Measurements from ENCODE around the gene TGM3.

Gene TGM3

DNA sequence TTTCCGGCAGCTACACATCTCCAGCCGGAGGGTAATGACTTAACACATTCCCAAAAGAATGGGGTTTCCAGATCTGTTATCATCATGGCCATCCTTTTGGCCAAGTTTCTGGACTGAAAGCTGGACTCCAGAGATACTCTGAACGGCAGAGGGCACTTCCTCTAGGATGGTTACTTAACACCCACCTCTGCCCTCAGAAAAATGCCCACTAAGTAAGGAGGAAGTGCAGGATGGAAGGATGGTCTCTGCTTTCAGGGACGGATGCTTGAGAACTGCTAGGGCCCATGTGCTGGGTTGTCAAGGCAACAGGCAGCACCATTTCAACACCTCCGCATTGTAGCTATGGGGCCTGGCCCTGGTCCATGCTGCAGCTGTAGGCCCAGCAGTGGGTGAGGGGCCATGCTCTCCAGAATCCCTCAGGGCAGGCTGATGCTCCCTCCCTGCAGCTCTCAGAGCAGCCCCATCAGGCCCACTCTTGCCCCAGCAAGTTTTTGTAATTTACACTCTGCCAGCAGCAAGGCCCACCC lies 16.5 kb upstream of the TGM3 start:
- H2BK120ac ChIP-seq (ENCODE audit: low read depth, low read length), result no peak overlapping the region
- no peak for DNase-seq (ENCODE audit: low spot score)
- no peak overlapping the region for H3K27ac ChIP-seq (replicated peaks; ENCODE audit: low read length)
- peaks cover 0 to 4% of the 10 kb centered on the region in 2 donors for H3K9me3 ChIP-seq (replicated peaks in 1 of 2; ENCODE audit: control insufficient read depth in 2 of 2, insufficient read depth in 1 of 2, low read depth in 1 of 2, low read length in 2 of 2)
- peaks cover 0 to 3% (median 0%) of the 10 kb centered on the region in 3 experiments for H3K27me3 ChIP-seq (ENCODE audit: control insufficient read depth in 3 of 3, insufficient read depth in 3 of 3, low read depth in 1 of 3, low read length in 3 of 3)
- no peak overlapping the region for H4K91ac ChIP-seq (ENCODE audit: low read depth, low read length, poor library complexity)
- H2BK5ac ChIP-seq (ENCODE audit: low read length), result no peak overlapping the region
- peaks cover 0 to 1% of the 10 kb centered on the region in 2 donors for H3K4me1 ChIP-seq (ENCODE audit: control insufficient read depth in 2 of 2, insufficient read depth in 1 of 2, low read depth in 1 of 2, low read length in 2 of 2)
- no peaks in the 10 kb centered on the region for H3K79me1 ChIP-seq (ENCODE audit: low read depth, low read length)
- H3K4me3 ChIP-seq (ENCODE audit: low read length in 2 of 2), result peak overlapping the region in 1 of 2 donors; percentile 1
- no peak overlapping the region for H3K14ac ChIP-seq (ENCODE audit: low read length)
- no peak overlapping the region for H3K4ac ChIP-seq (ENCODE audit: low read length)
- no peak overlapping the region for H4K8ac ChIP-seq (ENCODE audit: low read depth, low read length)
- H3K36me3 ChIP-seq (replicated peaks in 1 of 2; ENCODE audit: control insufficient read depth in 2 of 2, insufficient read depth in 2 of 2, low read length in 2 of 2), result no peaks in the 10 kb centered on the region
- H3K4me2 ChIP-seq (ENCODE audit: insufficient read depth, low read length, poor library complexity, severe bottlenecking), result no peak overlapping the region
- no peak overlapping the region for H2AFZ ChIP-seq (ENCODE audit: low read length)
- H3K9ac ChIP-seq (ENCODE audit: low read depth, low read length, poor library complexity), result no peak overlapping the region
- H2BK12ac ChIP-seq (ENCODE audit: low read length), result peak overlapping the region; percentile 43
- no peak overlapping the region for H2AK5ac ChIP-seq (ENCODE audit: low read depth, low read length)
- H3K18ac ChIP-seq (ENCODE audit: low read length), result no peak overlapping the region
- no peak overlapping the region for H3K23ac ChIP-seq (ENCODE audit: low read depth, low read length, poor library complexity)
- no peak overlapping the region for H2BK15ac ChIP-seq (ENCODE audit: low read length)
- no CpG with 5 or more reads among the region's 5 CpGs for WGBS, 2 donors (ENCODE audit: extremely low coverage in 2 of 2, insufficient read length in 2 of 2, insufficient replicate concordance in 1 of 2)

DNA sequence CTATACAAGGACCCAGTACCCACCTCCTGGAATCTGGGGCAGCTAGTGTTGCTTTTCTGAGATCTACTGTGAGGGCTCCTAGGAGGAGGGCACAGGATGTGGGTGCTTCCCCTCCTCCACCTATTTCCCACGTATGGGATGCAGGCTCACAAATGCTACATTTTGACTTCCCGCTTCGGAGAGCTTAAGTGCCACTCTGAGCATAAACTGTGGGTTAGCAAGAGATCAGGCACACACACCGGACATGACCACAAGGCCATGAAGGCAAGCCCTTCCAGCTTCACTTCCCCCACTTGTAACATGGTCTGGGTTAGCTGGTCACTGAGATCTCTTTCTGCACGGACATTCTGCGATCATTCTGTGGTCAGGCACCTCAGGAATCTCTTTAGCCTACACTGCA lies 15.7 kb upstream of the TGM3 start:
- Histone ChIP-seq H2BK120ac (ENCODE audit: low read depth, low read length) (no peak overlapping the region), H2AK5ac (ENCODE audit: low read depth, low read length) (no peak overlapping the region), H3K4me1 (ENCODE audit: control insufficient read depth in 2 of 2, insufficient read depth in 1 of 2, low read depth in 1 of 2, low read length in 2 of 2) (no peaks in the 10 kb centered on the region), H3K79me1 (ENCODE audit: low read depth, low read length) (no peaks in the 10 kb centered on the region), H3K23ac (ENCODE audit: low read depth, low read length, poor library complexity) (no peak overlapping the region), H3K36me3 (replicated peaks in 1 of 2; ENCODE audit: control insufficient read depth in 2 of 2, insufficient read depth in 2 of 2, low read length in 2 of 2) (no peaks in the 10 kb centered on the region), H4K8ac (ENCODE audit: low read depth, low read length) (no peak overlapping the region), H3K9ac (ENCODE audit: low read depth, low read length, poor library complexity) (no peak overlapping the region), H3K9me3 (replicated peaks in 1 of 2; ENCODE audit: control insufficient read depth in 2 of 2, insufficient read depth in 1 of 2, low read depth in 1 of 2, low read length in 2 of 2) (peaks cover 0 to 4% of the 10 kb centered on the region in 2 donors), H3K4me3 (ENCODE audit: low read length in 2 of 2) (no peak overlapping the region), H3K4ac (ENCODE audit: low read length) (no peak overlapping the region), H2BK5ac (ENCODE audit: low read length) (no peak overlapping the region), H2BK12ac (ENCODE audit: low read length) (no peak overlapping the region), H3K18ac (ENCODE audit: low read length) (no peak overlapping the region), H2AFZ (ENCODE audit: low read length) (no peak overlapping the region), H2BK15ac (ENCODE audit: low read length) (no peak overlapping the region), H3K14ac (ENCODE audit: low read length) (no peak overlapping the region), H4K91ac (ENCODE audit: low read depth, low read length, poor library complexity) (no peak overlapping the region), H3K27ac (replicated peaks; ENCODE audit: low read length) (no peak overlapping the region), H3K4me2 (ENCODE audit: insufficient read depth, low read length, poor library complexity, severe bottlenecking) (no peak overlapping the region), H3K27me3 (ENCODE audit: control insufficient read depth in 3 of 3, insufficient read depth in 3 of 3, low read depth in 1 of 3, low read length in 3 of 3) (peaks cover 0 to 3% (median 0%) of the 10 kb centered on the region in 3 experiments)
- no peak for DNase-seq (ENCODE audit: low spot score)
- WGBS, 2 donors (ENCODE audit: extremely low coverage in 2 of 2, insufficient read length in 2 of 2, insufficient replicate concordance in 1 of 2), result no CpG with 5 or more reads among the region's 6 CpGs

DNA sequence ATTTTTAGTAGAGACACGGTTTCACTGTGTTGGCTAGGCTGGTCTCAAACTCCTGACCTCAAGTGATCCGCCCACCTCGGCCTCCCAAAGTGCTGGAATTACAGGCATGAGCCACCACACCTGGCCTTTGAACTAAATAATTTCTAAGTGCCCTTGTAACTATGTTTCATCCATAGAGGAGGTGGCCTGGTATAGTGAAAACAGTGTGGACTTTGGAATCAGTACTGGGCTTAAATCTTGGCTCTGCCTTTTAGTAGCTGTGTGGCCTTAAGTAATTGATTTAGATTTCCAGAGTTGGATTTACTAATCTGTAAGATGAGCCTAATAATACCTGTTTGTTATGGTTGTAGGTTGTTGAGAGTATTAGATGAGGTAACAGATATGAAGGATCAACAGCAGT lies 14.2 kb upstream of the TGM3 start:
- peaks cover 0 to 4% of the 10 kb centered on the region in 2 donors for H3K9me3 ChIP-seq (replicated peaks in 1 of 2; ENCODE audit: control insufficient read depth in 2 of 2, insufficient read depth in 1 of 2, low read depth in 1 of 2, low read length in 2 of 2)
- no peak overlapping the region for H3K4me2 ChIP-seq (ENCODE audit: insufficient read depth, low read length, poor library complexity, severe bottlenecking)
- H3K36me3 ChIP-seq (replicated peaks in 1 of 2; ENCODE audit: control insufficient read depth in 2 of 2, insufficient read depth in 2 of 2, low read length in 2 of 2), result no peaks in the 10 kb centered on the region
- H3K27ac ChIP-seq (replicated peaks; ENCODE audit: low read length), result no peak overlapping the region
- no peak overlapping the region for H2BK15ac ChIP-seq (ENCODE audit: low read length)
- H3K14ac ChIP-seq (ENCODE audit: low read length), result no peak overlapping the region
- H4K91ac ChIP-seq (ENCODE audit: low read depth, low read length, poor library complexity), result no peak overlapping the region
- H2AK5ac ChIP-seq (ENCODE audit: low read depth, low read length), result no peak overlapping the region
- H3K4ac ChIP-seq (ENCODE audit: low read length), result no peak overlapping the region
- no CpG with 5 or more reads among the region's 3 CpGs for whole genome bisulfite sequencing, 2 donors (ENCODE audit: extremely low coverage in 2 of 2, insufficient read length in 2 of 2, insufficient replicate concordance in 1 of 2)
- no peaks in the 10 kb centered on the region for H3K4me1 ChIP-seq (ENCODE audit: control insufficient read depth in 2 of 2, insufficient read depth in 1 of 2, low read depth in 1 of 2, low read length in 2 of 2)
- no peak overlapping the region for H3K9ac ChIP-seq (ENCODE audit: low read depth, low read length, poor library complexity)
- no peak overlapping the region for H3K18ac ChIP-seq (ENCODE audit: low read length)
- H4K8ac ChIP-seq (ENCODE audit: low read depth, low read length), result no peak overlapping the region
- no peak overlapping the region for H2AFZ ChIP-seq (ENCODE audit: low read length)
- no peak overlapping the region for H3K23ac ChIP-seq (ENCODE audit: low read depth, low read length, poor library complexity)
- DNase-seq (ENCODE audit: low spot score), result no peak
- H2BK120ac ChIP-seq (ENCODE audit: low read depth, low read length), result no peak overlapping the region
- H2BK5ac ChIP-seq (ENCODE audit: low read length), result no peak overlapping the region
- no peak overlapping the region for H3K4me3 ChIP-seq (ENCODE audit: low read length in 2 of 2)
- no peak overlapping the region for H2BK12ac ChIP-seq (ENCODE audit: low read length)
- no peaks in the 10 kb centered on the region for H3K79me1 ChIP-seq (ENCODE audit: low read depth, low read length)
- peaks cover 0 to 3% (median 0%) of the 10 kb centered on the region in 3 experiments for H3K27me3 ChIP-seq (ENCODE audit: control insufficient read depth in 3 of 3, insufficient read depth in 3 of 3, low read depth in 1 of 3, low read length in 3 of 3)

DNA sequence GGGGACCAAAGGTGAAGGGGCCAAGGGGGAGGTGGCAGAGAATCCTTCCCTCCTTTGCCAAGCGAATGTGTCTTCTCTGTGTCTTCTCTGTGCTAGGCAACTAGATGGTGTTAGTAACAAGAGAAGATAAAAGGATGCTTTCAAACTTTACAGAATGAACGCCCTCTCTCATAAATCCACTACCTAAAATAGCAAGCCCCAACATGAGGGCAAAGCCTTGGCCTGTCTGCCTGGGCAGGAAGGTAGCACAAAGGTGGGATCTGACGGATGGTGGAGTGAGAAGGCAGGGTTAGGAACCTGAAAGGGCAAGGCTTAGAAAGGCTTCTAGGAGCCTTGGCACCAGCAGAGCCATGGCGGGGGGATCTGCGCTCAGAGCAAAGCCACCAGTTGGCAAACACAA lies 13.6 kb upstream of the TGM3 start:
- H3K23ac ChIP-seq (ENCODE audit: low read depth, low read length, poor library complexity), result no peak overlapping the region
- no peaks in the 10 kb centered on the region for H3K4me1 ChIP-seq (ENCODE audit: control insufficient read depth in 2 of 2, insufficient read depth in 1 of 2, low read depth in 1 of 2, low read length in 2 of 2)
- H2BK12ac ChIP-seq (ENCODE audit: low read length), result no peak overlapping the region
- peak overlapping the region; percentile 12 for H3K9ac ChIP-seq (ENCODE audit: low read depth, low read length, poor library complexity)
- H3K18ac ChIP-seq (ENCODE audit: low read length), result no peak overlapping the region
- H3K27me3 ChIP-seq (ENCODE audit: control insufficient read depth in 3 of 3, insufficient read depth in 3 of 3, low read depth in 1 of 3, low read length in 3 of 3), result peaks cover 0 to 3% (median 0%) of the 10 kb centered on the region in 3 experiments
- H3K9me3 ChIP-seq (replicated peaks in 1 of 2; ENCODE audit: control insufficient read depth in 2 of 2, insufficient read depth in 1 of 2, low read depth in 1 of 2, low read length in 2 of 2), result peaks cover 0 to 4% of the 10 kb centered on the region in 2 donors
- no peak overlapping the region for H4K8ac ChIP-seq (ENCODE audit: low read depth, low read length)
- no peak overlapping the region for H3K27ac ChIP-seq (replicated peaks; ENCODE audit: low read length)
- H3K36me3 ChIP-seq (replicated peaks in 1 of 2; ENCODE audit: control insufficient read depth in 2 of 2, insufficient read depth in 2 of 2, low read length in 2 of 2), result no peaks in the 10 kb centered on the region
- H3K4ac ChIP-seq (ENCODE audit: low read length), result no peak overlapping the region
- no peak overlapping the region for H4K91ac ChIP-seq (ENCODE audit: low read depth, low read length, poor library complexity)
- DNase-seq (ENCODE audit: low spot score), result no peak
- no peak overlapping the region for H2BK120ac ChIP-seq (ENCODE audit: low read depth, low read length)
- WGBS, 2 donors (ENCODE audit: extremely low coverage in 2 of 2, insufficient read length in 2 of 2, insufficient replicate concordance in 1 of 2), result no CpG with 5 or more reads among the region's 5 CpGs
- H3K4me2 ChIP-seq (ENCODE audit: insufficient read depth, low read length, poor library complexity, severe bottlenecking), result no peak overlapping the region
- no peak overlapping the region for H2BK5ac ChIP-seq (ENCODE audit: low read length)
- H3K4me3 ChIP-seq (ENCODE audit: low read length in 2 of 2), result no peak overlapping the region
- no peak overlapping the region for H3K14ac ChIP-seq (ENCODE audit: low read length)
- H2AFZ ChIP-seq (ENCODE audit: low read length), result no peak overlapping the region
- no peak overlapping the region for H2AK5ac ChIP-seq (ENCODE audit: low read depth, low read length)
- H3K79me1 ChIP-seq (ENCODE audit: low read depth, low read length), result no peaks in the 10 kb centered on the region
- no peak overlapping the region for H2BK15ac ChIP-seq (ENCODE audit: low read length)
